NCI-H1048 (cell line): ENCODE data around the gene TRIO.

Source experiments
- DNase-seq: peaks from one replicate; lab custom pipeline; 2025; lab: John Stamatoyannopoulos, UW

TRIO gene

DNA sequence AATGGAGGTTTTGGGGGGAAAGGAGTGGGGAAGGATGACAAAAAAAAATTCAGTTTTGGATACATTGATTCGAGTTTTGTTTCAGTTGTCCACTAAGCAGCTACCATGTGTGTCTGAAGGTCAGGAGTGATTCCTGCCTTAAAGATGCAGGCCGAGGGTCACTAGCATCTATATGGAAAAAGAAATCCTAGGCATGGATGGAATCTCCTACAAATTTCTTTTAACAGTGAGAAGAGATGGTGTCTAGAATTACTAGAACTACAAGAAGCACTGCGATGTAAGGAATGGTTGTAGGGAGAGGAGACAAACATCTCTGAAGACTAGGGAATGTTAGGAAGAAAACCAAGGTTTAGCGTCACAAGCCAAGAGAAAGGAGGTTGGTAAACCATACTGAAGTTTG is 19.6 kb upstream of the TRIO start:
- no peak for DNase-seq

DNA sequence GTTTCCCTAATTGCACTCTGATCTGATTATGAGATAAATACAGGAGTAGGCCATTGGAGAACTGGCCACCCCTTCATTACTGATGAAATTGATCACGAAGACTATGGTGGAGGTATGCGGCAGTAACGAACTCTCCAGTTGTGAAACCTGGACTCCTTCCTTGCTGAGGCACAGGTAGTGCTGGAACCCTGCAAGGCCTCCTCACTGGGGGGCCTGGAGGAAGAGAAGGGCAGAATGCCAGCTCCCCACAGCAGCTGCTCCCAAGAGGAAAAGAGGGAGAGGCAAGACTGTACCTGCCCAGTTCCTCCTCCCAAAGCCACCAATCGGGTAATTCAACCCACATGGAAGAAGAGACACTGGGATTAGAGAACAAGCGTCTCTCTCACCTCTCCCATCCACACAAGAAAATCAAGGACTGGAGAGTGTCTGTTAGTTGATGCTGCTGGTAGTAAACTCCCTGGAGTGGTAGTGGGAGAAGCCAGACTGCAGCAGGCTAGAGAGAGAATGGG is 19.1 kb upstream of the TRIO start:
- no peak for DNase-seq

DNA sequence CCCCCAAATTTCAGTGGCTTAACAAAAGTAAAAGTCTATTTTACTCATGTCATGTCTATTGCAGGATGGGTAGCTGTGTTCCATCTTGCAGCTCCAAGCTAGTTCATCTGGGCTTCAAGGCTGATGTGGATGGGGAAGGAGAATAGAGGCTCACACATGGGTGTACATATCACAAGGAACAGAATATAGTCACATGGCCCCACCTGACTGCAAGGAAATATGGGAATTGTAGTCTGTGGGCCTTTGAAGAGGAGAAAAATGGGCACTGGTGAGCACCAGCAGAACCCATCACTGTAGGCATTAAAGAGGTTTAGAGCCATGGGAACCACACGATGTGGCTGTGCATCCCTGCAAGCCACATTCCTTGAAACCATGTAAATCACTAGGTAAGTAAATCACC is 17.9 kb upstream of the TRIO start:
- no peak for DNase-seq

DNA sequence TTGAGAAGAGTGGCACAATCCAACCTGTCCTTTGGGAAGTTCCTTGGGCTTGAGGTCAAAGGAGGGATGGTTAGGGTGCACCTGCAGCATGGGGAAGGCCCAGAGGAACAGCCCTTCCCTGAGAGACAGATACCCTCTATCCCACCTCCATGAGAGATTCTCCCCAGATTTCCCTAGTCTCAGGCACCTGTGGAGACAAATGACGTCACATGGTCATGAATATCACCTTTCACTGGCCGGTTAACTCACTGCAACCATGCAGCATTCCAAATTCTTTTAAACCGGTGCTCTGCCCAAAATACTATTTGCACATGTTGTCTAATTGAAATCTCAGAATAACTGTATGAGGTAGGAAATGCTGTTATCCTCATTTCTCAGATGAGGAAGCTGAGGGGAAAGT is 15.6 kb upstream of the TRIO start:
- DNase-seq: no peak

DNA sequence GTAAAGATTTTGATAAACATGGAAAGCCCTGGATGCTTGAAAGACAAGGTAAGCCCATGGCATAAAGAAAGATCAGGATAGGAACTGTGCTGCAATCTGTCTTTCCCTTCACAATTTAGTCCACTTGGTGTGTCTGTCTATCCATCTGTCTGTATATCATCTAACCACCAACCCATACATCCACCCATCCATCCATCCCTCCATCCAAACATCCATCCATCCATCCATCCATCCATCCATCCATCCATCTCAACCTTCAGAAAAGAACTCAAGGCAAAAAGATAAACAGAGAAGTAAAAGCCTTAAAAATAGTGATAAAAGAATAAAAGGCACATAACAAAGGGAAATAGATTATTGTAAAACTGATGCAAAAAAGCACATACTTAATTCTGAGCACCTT is 15.1 kb upstream of the TRIO start:
- no peak for DNase-seq

DNA sequence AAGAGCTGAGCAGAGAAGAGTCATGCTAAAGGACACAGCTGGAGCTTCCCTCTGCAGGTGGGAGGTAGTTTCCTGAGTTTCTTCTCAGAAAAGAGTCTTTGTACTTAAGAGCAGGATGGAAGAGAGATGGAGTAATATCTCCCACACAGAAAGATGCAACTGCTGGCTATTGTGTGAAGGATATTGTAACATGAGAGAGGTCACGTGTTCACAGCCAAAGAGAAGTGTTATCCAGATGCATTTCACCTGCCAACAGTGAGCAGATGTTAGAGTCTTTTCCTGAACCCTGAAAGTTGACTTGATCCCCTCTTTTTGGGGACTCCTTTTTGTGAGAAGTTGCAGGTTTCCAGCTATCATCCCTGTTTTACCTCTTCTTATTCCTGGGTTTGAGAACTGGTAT is 14.0 kb upstream of the TRIO start:
- no peak for DNase-seq

DNA sequence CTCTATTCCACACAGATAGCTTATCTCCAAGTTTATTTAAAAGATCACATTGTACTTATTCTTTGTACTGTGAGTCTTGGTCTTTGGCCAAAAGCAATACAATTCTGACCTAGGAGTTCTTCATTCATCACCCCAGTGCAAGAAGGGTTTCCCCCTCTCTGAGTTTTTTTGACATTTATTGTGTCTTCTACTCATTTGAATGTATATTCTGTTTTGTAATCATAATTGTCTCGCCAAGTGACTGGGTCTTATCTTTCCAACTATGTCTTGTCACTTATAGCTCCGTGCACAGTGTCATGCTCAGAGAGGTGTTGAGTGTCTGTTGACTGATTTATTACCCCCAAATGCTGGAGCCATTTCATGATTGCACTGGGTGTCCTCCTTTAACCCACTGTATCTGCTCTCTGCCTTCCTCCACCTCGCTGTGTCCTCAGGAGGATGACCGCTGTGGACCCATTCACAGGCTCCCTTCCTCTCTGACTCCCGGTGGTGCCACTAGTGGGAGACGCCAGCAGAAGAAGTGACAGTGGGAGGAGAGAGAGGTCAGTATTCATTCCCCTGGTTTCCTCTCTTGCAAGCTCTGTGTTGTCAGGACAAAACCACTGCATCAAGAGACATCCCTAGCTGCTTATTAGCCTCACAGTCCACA is 11.2 kb upstream of the TRIO start:
- DNase-seq: no peak

DNA sequence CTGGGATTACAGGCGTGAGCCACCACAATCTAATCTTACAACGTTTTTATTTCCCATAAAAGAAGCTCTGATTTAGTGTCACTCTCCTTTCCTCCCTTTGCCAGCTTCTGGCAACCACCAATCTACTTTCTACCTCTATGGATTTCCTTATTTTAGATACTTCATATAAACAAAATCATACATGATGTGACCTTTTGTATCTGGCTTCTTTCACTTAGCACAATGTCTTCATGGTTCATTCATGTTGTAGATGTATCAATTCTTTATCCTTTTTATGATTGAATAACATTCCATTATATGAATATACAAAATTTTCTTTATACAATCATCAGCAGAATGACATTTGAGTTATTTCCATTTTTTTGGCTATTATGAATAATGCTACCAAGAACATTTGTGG is 9.7 kb upstream of the TRIO start:
- DNase-seq: no peak

DNA sequence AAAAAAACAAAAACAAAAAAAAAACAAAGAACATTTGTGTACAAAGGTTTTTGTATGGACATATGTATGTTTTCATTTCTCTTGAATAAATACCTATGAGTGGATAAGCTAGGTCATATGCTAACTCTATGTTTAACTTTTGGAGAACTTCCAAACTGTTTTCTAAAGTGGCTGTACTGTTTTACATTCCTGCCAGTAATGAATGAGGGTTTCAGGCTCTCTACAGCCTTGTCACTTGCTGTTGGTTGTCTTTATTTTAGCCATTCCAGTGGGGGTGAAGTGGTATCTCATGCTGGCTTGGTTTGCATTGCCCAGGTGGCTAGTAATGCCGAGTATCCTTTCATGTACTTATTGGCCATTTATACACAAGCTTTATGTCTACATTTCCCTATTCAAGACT is 9.1 kb upstream of the TRIO start:
- DNase-seq: no peak

DNA sequence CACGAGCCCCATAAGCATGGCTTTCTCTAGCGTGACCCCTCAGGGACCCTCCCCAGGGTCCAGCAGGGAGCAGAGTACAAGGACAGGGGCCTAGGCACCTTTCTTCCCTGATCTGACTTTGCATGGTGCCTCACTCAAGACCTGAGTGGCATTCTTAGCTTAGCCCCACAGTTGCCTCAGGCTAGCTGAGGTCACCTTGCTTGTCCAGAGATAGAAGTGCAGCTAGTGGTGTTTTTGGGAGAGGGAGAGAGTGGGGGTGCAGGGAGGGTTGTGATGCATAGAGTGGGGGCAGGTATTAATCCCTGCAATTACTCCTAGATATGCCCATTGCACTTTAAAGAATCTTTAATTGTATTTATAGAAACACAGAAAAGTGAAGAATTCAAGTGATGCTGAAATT is 8.4 kb upstream of the TRIO start:
- no peak for DNase-seq

DNA sequence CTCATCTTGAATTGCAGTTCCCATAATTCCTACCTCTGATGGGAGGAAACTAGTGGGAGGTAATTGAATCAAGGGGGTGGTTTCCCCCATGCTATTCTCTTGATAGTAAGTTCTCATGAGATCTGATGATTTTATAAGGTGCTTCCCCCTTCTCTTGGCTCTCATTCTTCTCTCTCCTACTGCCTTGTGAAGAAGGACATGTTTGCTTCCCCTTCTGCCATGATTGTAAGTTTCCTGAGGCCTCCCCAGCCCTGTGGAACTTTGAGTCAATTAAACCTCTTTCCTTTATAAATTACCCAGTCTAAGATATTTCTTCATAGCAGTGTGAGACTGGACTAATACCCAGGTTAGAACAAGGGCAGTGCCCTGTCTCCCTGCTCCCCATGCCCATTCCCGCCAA is 7.5 kb upstream of the TRIO start:
- no peak for DNase-seq

DNA sequence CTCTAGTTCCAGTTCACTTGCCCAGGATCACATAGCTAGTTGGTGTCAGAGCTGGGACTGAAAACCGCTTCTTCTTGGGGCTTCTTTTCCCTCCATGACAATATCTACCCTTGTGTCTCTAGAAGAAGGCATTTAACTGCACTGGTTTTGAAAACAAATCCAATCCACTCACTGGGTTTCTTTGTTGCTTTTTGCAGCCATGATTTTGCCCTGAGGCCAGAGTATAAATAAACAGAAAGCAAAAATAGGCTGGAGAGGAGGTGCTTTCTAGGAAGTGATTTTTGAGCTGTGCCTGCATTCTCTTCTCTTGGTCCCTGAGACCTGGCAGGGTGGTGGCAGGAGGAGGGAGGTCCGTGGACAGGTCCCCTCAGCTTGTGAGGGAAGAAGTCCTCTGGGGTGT is 6.9 kb upstream of the TRIO start:
- DNase-seq: no peak

DNA sequence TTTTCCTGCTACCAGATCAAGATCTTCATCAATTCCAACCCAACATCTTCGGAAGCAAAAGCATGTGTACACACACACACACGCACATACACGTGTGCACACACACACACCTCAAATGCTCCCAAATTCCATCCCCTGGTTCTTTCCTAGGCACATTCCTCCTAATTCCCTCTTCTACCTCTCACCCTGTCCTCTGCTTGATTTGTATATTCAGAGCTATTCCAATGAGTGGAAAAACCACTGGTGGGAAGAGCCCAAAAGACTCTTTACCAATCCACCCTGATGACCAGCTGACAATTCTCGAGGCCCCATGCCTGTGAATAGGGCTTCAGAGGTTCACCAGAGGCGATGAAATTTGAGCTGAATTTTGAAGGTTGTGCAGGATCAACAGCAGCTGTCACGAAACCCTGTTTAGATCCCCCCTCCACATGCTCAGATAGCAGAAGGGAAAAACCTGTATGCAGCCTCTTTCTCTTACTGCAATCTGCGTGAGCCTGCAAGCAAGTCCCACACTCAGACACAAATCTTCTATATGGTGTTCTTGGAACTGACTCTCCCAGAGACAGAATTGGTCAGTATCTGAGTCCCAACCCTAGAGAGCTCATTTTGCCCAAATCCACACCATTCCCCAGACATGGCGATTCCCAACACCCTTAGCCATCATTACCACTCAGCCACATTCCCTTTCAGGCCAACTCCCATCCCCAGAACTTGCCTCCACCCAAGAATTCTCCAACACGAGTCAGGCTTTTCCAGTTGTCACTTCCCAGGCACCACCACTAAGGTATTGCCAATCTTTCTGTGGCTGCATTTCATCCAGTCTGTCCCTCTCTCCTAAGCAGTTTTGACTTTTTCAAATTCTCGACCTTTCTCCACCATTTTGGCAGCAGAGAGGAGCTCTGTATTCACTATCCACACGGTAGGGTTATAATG is 4.3 kb upstream of the TRIO start:
- no peak for DNase-seq

DNA sequence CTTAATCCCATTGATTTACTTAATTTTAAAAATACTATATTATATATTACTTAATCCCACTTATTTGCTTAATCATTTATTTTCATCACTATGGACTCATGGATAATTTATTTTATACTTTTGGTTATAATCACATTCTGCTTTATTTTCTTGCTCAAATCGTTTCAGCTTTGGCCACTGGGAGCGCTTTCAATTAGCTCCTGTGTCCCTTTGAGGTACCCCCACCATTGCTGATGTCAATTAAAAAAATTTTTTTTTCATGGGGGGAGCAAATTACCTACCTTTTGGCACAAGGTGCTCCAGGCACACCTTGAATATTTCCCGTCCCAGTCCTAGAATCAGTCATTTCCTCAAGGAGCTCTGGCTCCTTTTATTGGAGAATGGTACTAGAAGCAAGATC is 1.4 kb upstream of the TRIO start:
- DNase-seq: no peak

DNA sequence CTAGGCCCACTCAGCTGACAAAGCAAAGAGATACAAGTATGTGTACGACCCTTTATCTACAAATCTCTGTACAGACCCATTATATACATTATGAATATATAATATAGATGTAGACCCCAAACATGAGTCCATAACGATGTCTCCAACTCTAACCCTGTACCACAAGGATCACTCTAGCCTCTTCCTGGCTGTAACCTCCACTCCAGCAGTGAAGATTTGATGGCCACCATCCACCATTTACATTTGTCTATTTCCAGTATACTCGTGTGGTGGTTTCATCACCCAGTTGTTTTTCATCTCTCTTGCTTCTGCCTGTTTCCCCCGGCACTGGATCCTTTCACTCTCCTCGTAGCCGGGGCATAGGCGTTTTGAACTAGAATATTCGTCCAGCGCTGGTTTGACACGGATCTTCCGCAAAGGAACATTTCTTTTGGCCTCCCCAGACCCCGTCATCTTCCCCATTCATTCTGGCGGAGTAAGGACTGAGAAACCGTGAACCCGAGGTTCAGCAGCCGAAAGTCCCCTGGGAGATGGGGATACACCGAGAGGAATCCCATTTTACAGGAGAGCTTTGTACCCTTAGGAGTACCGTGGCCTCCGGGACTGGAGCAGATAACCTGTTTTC is 828 bp upstream of the TRIO start:
- DNase-seq: no peak

DNA sequence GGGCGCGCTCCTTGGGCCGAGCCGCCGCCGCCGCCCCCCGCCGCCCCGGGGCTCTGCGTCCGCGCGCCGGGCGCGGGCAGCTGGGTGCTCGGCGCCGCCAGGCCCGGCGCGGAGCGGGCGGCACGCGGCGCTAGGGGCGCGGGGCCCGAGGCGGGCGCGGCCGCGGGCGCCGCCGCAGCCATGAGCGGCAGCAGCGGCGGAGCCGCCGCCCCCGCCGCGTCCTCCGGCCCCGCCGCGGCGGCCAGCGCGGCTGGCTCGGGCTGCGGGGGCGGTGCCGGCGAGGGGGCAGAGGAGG is 351 bp downstream of the TRIO start:
- DNase-seq: no peak

DNA sequence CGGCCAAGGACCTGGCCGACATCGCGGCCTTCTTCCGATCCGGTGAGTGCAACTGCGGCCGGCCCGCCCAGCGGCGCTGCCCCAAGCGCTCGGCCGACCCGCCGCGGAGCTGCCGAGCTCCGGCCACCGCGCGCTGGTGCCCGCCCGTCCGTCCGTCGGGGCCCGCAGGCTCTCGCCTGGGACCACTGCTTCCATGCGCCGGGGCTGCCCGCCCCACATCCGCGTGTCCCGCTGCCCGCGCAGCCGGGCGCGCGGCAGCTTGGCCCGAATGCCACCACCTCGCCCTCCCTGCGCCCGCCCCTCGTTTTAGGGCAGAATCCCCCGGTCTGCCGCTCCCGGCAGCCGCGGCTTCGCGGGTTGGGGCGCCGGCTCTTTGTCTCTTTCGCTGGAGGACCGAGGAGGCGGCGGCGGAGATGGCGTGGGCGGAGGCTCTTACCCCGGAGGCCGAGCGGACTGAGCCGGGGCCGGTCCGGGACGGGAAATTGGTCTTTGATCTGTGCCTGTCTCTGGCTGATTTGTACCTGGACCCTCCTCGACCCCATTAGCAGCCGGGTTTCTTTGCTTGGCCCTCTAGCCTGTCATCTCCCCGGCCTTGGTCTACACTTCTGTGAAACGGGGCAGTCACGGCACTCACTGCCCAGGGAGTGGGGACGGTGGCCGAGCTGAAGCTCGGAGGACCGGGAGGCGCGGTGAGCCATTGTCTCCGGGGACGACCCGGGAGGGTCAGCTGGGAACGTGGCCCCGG is 871 bp downstream of the TRIO start:
- DNase-seq: no peak

DNA sequence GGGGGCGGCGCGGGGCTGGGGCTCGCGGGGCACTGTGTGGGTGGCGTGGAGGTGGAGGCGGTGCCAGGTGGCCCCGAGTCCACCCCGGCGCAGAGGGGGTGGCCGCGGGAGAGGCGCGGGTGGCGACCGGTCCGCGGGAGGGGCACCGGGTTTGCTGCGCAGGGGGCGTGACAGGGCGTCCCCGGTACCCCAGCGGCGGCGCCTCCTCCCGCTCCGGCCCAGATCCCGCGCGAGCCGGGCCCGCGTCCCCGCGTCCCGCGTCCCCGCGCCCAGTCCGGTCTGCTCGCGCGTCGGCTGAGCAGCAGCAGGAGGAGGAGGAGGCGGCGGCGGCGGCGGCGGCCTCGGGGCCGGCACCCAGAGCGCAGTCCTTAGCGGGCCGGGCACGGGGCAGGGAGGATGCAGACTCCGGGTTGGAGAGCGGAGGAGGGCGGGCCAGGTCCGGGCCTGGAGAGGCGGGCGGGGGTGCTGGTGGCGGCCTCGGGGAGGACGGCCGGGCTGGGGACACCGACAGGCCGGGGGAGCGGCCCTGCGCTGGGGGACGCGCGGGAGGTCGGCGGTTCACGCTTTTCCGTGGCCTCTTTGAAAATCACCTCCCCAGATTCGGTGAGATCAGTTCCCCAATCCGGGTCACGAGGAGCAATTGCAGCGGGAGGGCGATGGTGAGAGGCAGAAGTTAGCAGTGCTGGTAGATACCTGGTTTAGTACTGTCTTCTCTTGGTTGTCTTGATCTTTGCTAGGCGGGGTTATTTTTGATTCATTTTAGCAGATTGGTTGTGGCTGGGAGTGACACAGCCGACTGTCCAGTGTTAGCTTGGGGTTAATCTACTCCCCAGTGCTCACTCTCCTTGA is 1.7 kb downstream of the TRIO start:
- DNase-seq: no peak

DNA sequence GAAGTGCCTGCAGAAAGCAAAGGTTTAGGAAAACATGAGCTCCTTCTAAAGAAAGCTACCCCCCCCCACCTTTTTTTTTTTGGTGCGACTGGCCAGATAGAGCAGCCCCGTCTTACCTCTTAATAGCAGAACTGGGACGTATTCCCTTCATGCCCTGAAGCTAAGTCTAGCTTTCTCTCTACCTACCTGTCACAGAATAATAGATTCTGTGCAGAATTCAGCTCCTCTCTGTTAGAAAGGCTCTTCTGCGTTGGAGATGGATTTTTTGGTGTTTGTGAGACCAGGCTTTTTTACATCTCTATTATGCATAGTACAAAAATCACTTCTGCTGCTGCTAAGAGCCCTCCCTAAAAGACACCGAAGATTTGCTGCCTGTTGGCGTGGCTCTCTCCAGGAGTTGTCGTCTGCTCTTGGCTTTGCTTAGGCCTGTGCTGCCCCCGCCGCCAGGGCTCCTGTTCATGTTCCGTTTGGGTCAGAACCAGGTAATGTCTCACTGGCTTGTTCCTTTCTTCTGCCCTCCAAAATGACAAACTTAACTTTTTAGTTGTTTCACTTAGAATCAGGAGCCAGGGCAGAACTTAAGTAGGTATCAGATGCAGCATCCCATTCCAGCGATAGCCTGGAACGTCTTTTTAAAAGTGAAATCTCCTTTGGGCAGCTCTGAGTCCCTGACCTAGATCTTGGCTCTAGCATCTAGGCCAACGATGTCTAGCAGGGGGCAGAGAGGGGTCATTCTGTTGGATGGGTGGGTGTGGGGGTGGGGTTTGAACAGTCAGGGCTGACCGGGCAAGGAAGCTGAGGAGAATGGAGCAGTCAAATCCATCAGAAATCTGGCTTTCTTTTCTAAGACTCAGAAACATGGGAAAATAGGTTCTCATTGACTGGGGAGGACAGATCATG is 2.5 kb downstream of the TRIO start:
- DNase-seq: no peak

DNA sequence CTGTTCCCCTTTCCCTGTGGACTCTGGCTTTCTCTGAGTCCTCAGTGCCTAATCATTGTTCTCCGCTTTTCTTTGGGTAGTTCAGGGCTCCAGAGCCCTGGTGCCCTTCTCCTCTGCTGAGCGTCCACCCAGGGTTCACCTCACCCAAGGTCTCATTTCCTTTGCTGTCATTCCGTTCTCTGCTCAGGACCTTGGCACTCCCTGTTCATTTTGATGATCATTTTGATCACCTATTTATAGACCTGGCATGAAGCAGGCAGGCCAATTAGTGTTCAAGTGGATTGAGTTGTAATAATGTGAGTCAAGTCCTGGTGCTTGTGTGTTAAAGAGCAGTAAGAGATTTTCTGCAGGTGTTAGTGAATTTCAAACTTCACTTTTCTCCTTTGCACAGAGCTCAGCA is 3.6 kb downstream of the TRIO start:
- no peak for DNase-seq

DNA sequence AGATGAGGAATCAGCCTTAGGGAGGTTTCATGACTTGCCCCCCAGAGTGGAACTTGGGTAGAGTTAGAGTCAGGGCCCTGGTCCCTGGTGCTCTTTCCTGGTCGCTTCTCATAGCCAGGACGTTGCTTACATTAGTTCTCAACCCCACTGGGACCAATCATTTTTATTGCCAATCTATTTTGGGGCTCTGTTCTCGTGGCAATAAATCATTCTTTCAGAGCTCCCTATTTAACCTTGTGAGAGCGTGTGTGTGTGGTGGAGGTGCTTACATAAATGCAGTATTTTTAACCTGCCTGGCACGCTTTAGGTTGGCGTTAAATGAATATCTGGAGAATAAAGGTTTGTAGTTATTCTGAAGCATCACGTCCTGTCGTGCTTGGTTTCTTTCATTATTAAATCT is 4.1 kb downstream of the TRIO start:
- DNase-seq: no peak
